Measurements from ENCODE around the gene SCCPDH. TPM values are rescaled to one million over a fixed set of nuclear protein-coding genes. Genes with fewer than 3 reads are reported as not detected.

Gene SCCPDH
- total RNA-seq, 4 donors from 2014 or later, result 13.3 to 23.3 (median 17.0) TPM

GRCh38 chr1:246760422-246761347 is 36.5 kb downstream of the SCCPDH start:
- WGBS, 2 donors, result 77 to 80% methylated on average over 14 of the region's 14 CpGs

DNA sequence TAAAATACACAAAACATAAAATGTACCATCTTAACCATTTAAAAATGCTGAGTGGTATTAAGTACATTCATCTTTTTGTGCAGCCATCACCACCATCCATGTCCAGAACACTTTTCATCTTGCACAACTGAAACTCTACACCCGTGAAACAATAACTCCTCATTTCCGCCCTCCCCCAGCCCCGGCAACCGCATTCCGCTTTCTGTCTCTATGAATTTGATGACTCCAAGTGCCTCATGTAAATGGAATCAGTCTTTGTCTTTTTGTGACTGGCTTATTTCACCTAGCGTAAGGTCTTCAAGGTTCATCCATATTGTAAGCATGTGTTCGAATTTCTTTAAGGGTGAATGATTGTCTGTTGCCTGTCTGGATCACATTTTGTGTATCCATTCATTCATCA is 37.2 kb downstream of the SCCPDH start:
- TF ChIP-seq POLR2A (IDR thresholded peaks at IDR 0.05) (no peak), CTCF (IDR thresholded peaks at IDR 0.05) (no peak)
- no peak overlapping the region for H3K4me3 ChIP-seq (ENCODE audit: low read depth, poor library complexity, severe bottlenecking)

More at GRCh38 chr1:246760422-246761347, 36.5 kb downstream of the SCCPDH start:
- H3K4me3 ChIP-seq (ENCODE audit: low read depth, poor library complexity, severe bottlenecking), result no peak overlapping the region
- TF ChIP-seq CTCF (IDR thresholded peaks at IDR 0.05) (no peak), POLR2A (IDR thresholded peaks at IDR 0.05) (no peak)
- DNase-seq (ENCODE audit: low spot score in 2 of 2), result no peak
- intact Hi-C loops (cut with DNase I; ENCODE audit: low total_unique reads), result no loop called here

DNA sequence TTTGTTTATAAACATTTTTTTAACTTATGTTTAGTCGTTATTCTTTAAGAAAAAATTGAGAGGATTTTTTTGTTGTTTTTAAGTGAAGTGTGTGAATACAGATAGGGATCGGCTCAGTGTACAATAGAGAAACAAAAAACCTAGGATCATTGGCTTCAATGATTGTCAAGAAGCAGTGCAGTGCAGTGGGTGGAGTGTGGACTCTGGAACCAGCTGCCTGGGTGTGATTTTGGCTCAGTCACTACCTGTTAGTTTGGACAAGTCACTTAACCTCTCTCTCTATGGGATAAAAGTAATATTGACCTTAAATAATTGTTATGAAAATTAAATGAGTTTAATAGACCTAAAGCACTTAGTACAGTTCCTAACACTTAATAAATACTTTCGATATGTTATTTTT is 41.3 kb downstream of the SCCPDH start:
- DNase-seq (ENCODE audit: low spot score in 2 of 2), result no peak
- no peak for TF ChIP-seq POLR2A (IDR thresholded peaks at IDR 0.05)
- TF ChIP-seq CTCF (IDR thresholded peaks at IDR 0.05), result no peak
- intact Hi-C loops (cut with DNase I; ENCODE audit: low total_unique reads), result no loop called here
- WGBS, 2 donors, result 83 to 84% methylated on average over 3 of the region's 3 CpGs
- no peak overlapping the region for H3K4me3 ChIP-seq (ENCODE audit: low read depth, poor library complexity, severe bottlenecking)

More for the DNA sequence above, 37.2 kb downstream of the SCCPDH start:
- intact Hi-C loops (cut with DNase I; ENCODE audit: low total_unique reads), result no loop called here
- DNase-seq (ENCODE audit: low spot score in 2 of 2), result no peak
- 90 to 92% methylated on average over 7 of the region's 7 CpGs for WGBS, 2 donors

DNA sequence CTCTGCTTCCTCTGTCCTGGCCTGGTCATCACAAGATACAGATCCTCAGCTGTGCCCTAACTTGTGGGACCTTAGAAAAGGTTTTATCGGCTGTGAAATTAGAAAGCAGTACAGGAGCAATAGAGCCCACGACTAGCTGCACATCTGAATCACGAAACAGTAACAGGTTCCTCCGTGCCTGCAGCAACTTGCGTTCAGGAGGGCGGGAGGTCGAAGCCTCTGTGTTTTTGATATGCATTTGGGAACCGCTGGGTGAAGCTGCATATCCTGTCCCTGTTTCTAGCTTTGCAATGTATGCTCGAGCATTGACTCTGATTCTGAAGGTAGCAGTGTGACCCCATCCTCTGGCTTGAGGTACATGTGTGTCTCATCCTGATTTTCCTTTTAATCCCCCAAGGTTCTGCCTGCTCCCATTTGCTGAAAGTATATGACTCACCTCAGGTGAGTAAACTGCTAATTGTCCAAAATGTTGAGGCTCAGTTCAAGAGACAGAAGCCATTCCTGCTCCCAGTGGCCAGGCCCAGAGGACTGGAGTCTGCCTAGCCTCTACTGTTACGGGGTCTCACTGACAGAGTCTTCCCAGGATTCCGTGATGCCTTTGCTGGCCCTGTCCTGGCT is 44.3 kb downstream of the SCCPDH start:
- intact Hi-C loops (cut with DNase I; ENCODE audit: low total_unique reads), result no loop called here
- H3K4me3 ChIP-seq (ENCODE audit: low read depth, poor library complexity, severe bottlenecking), result no peak overlapping the region
- WGBS, 2 donors, result 53 to 68% methylated on average over 11 of the region's 11 CpGs
- no peak for DNase-seq (ENCODE audit: low spot score in 2 of 2)
- TF ChIP-seq CTCF (IDR thresholded peaks at IDR 0.05) (no peak), POLR2A (IDR thresholded peaks at IDR 0.05) (no peak)

- intact Hi-C loops (cut with DNase I; ENCODE audit: low total_unique reads), result no loop called here
- TF ChIP-seq POLR2A (IDR thresholded peaks at IDR 0.05), result no peak
- WGBS, 2 donors, result 38% methylated on average over 7 of the region's 7 CpGs
- peak; percentile 82 to 90 for DNase-seq (ENCODE audit: low spot score in 2 of 2)
- no peak overlapping the region for H3K4me3 ChIP-seq (ENCODE audit: low read depth, poor library complexity, severe bottlenecking)
Measured at GRCh38 chr1:246769306-246769705, 45.1 kb downstream of the SCCPDH start.

- no peak overlapping the region for H3K4me3 ChIP-seq (ENCODE audit: low read depth, poor library complexity, severe bottlenecking)
- WGBS, 2 donors, result 93 to 97% methylated on average over 6 of the region's 6 CpGs
- intact Hi-C loops (cut with DNase I; ENCODE audit: low total_unique reads), result no loop called here
- TF ChIP-seq POLR2A (IDR thresholded peaks at IDR 0.05) (no peak), CTCF (IDR thresholded peaks at IDR 0.05) (no peak)
- no peak for DNase-seq (ENCODE audit: low spot score in 2 of 2)
Measured at GRCh38 chr1:246771366-246771765, 47.2 kb downstream of the SCCPDH start.

Measured in lower leg skin (tissue), 4 donors.